GM19455 (cell line): ENCODE results near the gene KBTBD3.
"Not testable (repeated sequence)": the region's sequence is repeated elsewhere in the genome, so short reads cannot be mapped to it uniquely, and the experiment has no call there.

Experiments
- ATAC-seq: cut with Tn5 transposase; IDR thresholded peaks from one replicate; pipeline ENCODE4 v1.9.1; 2021; ENCODE audit not compliant: unreplicated experiment

KBTBD3 gene

DNA sequence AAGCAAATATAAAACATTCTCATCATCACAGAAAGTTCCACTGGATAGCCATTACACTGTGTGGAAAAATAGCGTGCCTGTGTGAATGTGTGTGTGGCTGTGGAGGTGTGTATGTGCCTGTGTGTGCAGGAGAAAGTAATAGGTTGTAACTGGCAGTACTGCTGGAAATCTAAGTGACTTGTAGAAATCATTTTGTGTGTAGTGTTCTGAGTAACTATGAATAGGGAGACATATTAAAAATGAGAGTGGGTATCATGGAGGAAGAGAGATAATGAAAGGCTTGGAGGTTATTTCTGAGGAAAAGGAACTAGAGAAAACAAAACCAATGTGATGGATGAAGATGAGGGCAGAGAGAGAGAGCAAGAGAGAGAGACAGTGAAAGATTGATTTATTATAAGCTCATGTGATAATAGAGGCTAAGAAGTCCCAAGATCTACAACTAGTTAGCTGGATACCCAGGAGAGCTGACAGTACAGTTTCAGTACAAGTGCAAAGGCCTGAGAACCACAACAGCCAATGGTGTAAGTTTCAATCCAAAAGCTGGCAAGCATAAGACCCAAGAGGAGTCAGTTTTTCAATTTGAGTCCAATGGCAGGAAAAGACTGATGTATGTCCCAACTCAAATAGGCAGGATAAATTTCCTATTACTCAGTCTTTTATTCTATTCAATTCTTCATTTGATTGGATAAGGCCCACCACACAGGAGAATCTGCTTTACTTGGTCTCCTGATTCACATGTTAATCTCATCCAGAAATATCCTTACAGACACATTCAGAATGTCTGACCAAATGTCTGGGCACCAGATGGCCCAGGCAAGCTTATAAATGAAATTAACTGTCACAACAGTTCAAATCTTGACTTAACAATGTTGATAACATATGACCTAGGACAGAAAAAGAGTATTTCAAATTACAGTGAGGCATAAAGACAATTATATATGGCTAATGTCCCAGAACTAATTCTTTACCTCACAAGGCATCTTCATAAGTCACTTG lies 14.9 kb downstream of the KBTBD3 start:
- ATAC-seq: no peak

DNA sequence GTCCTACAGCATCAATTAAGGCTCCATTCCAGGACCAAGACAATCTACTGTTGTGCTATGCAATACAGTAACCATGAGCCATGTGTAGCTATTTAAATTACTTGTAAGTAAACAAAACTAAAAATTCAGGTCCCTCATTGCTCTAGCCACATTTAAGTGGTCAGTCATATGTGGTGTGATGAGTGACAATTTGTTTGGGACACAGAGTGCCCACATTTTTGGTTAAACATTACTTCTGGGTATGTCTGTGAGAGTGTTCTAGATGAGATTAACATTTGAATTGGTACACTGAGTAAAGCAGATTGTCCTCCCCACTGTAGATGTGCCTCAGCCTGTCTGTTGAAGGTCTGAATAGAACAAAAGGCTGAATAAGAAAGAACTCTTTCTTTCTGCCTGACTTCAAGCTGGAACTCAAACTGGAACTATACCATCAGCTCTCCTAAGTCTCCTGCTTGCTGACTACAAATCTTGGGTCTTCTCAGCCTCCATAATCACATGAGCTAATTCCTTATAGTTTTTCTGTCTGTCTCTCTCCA lies 15.8 kb downstream of the KBTBD3 start:
- ATAC-seq: no peak

DNA sequence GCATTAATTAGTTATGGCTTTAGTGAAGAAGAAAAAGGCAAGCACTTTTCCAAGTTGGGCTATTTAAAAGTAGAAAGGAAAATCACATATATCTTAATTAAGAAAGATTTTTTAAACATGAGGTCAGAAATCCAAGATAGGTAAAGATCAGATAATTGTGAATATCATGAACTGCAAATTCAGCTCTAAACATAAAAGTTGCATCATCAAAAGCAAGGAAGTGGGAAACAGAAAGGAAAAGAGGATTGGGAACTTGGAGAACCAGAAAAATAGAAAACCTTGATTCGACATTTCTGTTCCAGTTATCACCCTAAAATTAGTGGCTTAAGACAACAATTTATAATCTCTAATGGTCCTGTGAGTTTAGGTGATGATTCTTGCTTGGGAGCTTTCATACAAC lies 17.5 kb downstream of the KBTBD3 start:
- no peak for ATAC-seq

DNA sequence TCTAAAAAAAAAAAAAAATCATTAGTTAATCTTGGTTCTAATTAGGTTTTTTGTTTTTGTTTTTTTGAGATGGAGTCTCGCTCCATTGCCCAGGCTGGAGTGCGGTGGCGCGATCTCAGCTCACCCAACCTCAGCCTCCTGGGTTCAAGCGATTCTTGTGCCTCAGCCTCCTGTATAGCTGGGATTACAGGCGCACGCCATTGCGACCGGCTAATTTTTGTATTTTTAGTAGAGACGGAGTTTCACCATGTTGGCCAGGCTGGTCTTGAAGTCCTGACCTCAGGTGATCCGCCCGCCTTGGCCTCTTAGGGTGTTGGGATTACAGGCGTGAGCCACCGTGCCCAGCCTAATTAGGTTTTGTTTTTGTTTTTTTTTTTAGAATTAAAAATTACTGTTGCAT lies 18.8 kb downstream of the KBTBD3 start:
- not testable (repeated sequence) for ATAC-seq

DNA sequence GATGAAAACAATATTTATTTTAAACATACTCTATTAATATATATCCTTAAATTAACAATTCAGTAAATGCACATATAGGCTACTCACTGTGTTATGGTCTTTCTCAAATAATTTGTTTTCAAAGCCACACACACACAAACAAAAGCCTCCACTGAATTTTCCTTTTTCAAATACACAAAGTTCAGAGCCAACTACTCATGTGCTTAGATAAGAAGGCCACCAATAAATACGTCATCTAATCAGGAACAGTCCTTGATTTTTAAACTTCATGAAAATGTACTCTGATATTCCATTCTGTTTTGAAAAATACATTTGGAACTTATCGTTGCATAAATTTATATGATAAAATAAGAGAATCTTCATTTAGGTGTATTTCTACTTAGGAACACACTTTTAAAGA lies 26.0 kb downstream of the KBTBD3 start:
- ATAC-seq: no peak

DNA sequence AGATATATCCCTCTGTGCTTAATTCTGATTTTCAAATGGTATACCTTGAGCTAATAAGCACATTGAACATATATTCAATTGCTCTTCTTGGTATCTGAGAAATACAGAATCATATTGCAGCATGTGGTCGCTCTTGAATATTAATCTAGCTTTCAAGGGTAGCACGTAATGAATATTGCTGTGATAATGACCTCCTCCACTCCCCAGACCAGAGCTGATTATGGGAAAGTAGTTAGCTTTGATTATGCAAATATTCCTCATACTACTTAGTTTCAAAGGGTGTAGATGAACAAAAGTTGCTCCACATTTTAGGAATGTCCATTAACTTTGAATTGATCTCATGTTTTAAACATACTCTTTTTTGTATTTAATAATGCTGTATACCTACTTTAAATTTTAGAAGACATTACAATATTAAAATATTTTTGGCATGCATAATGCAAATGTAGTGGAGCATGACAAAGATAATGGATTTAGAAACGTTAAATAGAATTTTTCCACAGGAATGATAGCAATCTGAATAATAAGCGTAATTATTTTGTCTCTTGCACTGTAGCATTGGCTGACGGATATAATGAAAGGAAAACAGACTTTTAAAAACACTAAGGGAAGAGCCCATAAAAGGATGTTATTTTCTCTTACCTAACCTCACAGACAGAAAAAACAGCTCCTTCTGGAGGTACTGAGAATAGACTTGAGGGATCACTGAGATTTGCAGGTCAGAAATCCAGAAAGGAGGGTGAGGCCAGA lies 27.2 kb downstream of the KBTBD3 start:
- ATAC-seq: no peak

DNA sequence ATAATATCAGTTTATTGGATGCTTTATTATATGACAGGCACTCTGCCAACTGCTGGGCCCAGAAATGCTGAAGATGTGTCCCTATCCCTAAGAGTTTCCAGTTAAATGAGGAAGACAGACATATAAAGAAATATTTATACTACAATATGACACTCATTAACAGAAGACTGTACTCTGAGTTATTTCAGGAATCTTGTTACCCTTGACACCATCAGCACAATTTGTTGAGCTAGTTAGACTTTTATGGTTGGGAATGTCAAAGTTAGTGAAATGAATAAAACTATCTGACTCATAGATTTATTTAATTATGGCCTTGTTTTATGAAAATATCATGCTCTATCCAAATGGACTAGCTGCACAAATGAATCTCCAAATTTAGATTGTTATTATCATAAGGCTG lies 29.5 kb downstream of the KBTBD3 start:
- ATAC-seq: no peak

DNA sequence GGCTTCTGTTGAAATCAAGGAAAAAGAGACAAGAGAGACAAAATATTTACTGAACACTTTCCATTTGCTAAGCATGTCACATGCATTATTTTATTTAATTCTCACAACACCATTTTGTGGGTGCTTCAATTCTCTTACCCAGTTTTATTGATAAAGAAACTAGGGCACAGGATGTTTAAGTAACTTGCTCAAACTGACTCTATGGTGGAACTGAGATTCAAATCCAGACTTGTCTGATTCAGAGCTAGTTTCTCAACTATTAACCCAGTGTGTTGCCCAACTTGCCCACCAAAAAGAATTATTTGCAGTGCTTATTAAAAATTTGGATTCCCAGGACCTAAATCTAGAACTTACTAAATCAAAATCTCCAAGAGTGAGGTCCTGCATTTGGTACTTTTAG lies 33.6 kb downstream of the KBTBD3 start:
- no peak for ATAC-seq

DNA sequence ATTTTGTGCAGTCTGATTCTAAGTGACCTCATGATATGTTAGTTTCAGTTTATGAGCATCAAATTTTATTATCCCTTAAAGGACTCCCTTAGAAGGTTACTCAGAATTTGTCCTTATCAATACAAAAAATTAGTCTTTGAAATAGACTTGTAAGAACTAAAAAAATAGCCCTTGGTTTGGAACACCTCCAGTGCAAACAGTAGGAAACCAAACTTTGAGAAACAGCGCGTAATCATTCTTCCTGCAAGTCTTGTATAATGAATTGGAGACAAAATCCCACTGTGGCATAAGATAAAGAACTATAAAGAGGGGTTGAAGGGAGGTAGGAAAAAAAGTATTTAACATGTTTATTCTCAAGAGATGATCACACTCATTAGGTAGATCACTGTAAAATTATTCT lies 44.3 kb downstream of the KBTBD3 start:
- no peak for ATAC-seq

DNA sequence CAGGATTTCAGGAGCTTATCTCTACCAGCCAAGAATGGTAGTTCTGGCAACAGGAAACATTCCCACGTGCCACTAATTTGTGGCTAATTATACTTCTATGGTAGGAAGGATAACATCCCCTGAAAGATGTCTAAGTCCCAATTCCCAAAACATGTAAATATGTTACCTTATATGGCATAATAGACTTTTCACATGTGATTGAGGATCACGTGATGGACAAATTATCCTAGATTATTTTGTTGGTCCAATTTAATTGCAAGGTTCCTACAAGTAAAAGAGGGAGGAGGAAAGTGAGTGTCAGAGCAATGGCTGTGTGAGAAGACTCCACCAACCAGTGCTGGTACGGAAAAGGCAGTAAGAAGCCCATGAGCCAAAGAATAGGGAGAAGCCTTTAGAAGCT lies 45.2 kb downstream of the KBTBD3 start:
- no peak for ATAC-seq

DNA sequence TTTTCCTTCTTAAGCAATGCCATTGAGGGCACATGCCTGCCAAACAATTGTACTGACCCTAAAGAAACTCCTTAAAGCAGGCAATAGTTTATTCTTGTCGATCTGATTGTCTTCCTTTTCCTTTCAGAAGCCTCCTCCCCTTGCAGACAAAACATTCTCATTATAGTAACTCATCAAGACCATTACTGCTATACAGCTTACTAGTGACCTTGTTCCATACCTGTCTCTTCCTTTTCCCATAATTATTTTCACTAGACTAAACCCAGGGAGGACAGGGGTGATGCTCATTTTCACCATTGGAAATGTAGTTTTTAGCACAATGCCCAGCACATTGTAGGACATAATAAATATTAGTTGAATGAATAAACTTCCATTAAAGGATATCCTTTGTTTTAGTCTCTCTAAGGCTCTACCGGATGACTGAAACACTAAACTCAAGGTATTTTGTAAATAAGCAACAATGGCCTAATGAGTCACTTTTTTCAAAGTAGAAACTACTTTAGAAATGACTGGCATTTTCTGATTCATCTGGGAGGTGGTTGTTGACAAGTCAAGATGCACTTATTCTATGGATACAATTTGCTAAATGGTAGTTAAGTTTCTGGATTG lies 45.8 kb downstream of the KBTBD3 start:
- ATAC-seq: no peak

DNA sequence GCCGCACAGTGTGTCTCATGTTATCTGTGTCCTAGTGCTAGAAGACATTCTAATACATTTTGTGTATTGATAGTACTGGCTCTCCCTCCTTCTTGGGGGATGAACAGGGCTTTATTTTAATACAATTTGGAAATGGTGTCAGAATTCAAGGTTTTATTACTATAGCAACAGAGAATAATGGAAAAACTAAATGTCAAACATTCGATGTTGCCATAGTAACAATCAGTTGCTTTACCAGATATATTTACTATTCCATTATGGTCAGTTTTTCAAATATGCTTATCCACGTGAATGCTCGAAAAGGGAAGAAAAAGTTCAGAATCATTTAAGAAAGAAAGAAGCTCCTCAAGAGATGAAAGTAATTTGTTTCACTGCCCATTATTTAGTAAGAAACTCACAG lies 46.5 kb downstream of the KBTBD3 start:
- no peak for ATAC-seq

DNA sequence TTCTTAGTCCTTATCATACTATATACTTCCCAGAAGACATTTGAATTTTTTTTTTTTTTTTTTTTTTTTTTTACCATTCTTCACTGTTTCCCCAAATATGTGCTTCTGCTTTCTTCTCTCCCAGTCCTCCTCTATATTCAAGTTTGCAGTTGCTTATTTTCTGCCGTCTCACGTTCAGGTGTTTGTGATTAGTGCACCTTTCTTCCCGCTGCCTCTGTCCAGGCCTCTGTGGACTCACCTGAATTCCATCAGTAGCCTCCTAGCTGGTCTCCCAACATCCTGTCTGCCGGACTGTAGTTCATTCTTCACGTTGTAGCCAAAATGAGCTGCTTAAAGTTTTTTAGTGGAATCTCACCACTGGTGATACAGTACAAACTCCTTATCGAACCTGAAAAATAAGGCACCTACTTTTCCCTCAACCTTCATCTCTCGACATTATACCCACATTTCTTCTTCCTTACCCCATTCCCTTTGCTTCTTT lies 54.3 kb downstream of the KBTBD3 start:
- ATAC-seq: no peak

DNA sequence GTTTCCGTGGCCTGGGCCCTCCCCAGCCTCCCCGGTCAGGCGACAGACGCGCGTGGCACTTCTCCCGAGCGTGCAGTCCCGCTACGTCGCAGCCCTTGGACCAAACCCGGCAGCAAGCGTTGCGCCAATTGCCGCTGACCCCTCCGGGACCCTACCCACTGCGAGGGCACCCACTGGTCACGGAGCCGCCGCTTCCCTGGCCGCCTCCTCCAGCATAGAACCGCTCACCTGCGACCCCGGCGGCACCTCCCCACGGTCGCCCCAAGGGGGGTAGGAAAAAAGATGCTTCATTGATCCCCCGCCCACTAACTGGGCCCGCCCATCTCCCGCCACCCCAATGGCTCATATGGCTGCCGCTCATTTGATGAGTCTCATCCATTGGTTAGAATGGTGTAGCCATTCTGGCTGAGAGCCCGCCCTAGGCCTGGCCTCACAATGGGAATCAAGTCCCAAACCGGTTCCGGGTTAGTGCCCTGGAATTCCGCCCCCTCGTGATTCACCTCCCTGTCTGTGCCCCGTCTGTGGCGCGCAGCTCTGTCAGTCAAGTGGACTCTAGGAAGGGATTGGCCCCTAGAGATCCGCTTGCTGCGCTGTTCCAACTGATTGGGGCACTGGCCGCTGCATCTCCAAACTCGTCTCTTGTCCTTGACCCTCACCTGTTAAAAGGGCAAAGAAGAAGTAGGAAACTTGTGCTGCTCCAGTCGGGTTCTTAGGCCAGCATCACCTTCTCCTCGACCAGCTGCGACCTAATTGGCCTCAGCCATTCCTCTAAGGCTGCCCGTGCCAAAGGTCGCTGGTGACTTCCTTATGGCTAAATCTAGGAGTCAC lies 55.0 kb downstream of the KBTBD3 start, which contains the start of gene MSANTD4:
TSS of gene MSANTD4 (minus strand) at position 274 of the 828 bp plus-strand sequence. CDS start 11,323 bp downstream, outside the sequence.
- peak; percentile 99 for ATAC-seq

DNA sequence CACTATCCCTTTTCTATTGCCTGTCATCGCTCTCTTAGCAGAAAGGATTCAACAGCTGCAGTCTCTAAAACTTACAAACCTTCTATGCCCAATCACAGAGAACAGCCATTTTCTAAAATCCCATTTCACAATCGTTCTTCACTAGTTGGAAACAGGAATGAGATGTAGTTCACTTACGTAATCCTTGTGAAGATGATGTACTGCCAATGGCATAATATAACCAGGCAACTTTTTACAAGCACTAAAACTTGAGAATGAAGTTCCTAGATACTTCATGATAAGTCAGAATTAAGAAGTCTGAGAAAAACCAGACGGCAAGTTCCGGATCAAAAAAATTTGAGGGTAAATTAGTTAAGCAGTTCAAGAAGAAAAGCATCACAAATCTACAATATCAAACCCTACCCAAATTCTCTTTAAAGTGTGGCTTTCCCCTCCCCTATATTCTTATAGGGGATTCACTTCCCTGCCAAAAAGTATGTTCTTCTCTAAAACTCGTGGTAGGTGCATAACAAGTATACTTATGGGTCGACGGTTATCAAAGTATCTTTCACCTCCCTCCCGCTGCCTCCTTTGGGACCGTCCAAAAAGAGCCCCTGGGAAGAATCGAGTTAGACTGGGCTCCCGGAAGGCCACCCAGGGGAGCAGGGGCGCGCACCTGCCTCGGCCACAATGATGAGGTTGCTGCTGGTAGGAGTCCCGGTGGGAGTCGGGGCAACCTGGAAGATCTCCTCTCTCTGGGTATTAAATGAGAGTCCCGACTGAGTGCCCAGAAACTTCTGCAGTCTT lies 55.8 kb downstream of the KBTBD3 start:
- peak; percentile 17 for ATAC-seq

DNA sequence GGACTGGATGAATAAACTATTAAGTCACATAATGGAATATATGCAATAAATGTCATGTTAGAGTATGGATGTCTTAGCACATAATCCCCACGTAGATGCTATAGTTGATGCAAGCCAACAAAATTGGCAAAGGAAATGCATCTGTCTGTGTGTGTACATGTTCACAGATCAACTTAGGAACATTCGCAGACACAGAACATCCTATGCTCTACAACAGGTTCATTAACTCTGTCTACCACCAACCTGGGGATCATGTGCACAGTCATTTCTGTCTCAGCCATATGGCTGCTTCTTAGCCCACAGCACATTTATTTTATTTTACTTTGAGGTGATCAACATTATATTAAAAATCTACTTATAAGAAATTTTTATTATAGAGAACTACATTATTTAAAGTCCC lies 60.1 kb downstream of the KBTBD3 start:
- ATAC-seq: no peak

DNA sequence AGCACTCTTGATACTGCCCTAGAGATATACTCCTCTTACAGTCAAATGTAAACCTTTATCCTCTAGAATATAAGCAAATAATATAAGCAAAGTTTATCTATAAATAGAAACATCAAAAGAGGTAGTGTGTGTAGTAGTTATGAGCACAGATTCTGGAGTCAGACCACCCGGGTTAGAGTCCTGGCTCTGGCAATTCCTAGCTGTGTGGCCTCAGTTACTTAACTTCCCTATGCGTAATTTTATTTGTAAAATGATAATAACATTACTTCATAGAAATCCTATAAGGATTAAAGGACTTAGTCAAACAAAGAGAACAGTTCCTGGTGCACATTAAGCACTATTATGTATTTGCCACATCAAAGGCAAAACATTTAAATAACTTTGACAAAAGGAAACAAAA lies 62.1 kb downstream of the KBTBD3 start:
- no peak for ATAC-seq

DNA sequence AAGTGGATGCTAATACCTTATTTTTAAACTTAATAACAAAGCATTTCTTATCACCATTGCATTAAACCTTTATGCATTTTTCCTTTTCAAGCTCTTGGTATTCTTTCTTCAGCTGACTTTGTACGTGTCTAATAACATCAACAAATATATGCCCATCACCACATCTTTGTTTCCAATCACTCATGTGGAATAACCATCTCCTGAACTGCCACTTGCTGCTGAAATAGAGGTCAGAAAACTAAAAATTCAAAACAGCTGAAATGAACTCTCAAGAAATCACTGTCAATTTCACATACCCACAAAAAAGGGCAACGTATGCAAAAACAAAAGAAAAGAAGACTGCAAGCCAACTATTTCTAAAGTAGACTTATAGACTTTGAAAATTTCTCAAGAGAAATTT lies 62.5 kb downstream of the KBTBD3 start:
- no peak for ATAC-seq

DNA sequence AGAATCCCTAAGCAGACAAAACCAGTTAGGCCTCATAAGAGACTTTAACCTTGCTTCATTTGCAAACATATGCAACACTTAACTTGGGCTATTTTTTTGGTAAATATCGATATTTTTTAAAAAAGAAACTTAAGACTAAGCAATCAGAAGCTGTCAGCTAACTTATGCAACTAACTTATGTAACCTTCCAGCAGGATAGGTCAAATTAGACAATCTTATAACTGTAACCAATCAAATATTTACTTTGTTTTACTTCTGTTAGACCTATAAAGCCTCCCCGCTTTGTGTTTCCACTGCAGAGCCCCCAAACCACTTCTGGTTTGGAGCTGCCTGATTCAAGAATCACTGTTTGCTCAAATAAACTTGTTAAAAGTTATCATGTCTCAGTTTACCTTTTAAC lies 63.1 kb downstream of the KBTBD3 start:
- no peak for ATAC-seq
